Activated naive CD4-positive, alpha-beta T cell treated with anti-CD3 and anti-CD28 coated beads, Interleukin-2, amount 50 U/mL, for 24 hours (primary cell): ENCODE data around the gene DEPP1.

Source experiments
- H3K27ac Mint-ChIP-seq: one replicate; pipeline ENCODE4 v1.8.0; 2021; ENCODE audit warnings: mild to moderate bottlenecking, mixed read lengths
- H3K27me3 Mint-ChIP-seq: one replicate; pipeline ENCODE4 v1.8.0; 2021; ENCODE audit warnings: mixed read lengths
- H3K36me3 Mint-ChIP-seq: one replicate; pipeline ENCODE4 v1.8.0; 2021; ENCODE audit warnings: mixed read lengths
- H3K4me1 Mint-ChIP-seq: one replicate; pipeline ENCODE4 v1.8.0; 2021; ENCODE audit warnings: mixed read lengths
- H3K4me3 Mint-ChIP-seq: one replicate; pipeline ENCODE4 v1.8.0; 2021; ENCODE audit warnings: mild to moderate bottlenecking, mixed read lengths
- H3K9me3 Mint-ChIP-seq: one replicate; pipeline ENCODE4 v1.8.0; 2021; ENCODE audit warnings: mixed read lengths

DEPP1 gene

DNA sequence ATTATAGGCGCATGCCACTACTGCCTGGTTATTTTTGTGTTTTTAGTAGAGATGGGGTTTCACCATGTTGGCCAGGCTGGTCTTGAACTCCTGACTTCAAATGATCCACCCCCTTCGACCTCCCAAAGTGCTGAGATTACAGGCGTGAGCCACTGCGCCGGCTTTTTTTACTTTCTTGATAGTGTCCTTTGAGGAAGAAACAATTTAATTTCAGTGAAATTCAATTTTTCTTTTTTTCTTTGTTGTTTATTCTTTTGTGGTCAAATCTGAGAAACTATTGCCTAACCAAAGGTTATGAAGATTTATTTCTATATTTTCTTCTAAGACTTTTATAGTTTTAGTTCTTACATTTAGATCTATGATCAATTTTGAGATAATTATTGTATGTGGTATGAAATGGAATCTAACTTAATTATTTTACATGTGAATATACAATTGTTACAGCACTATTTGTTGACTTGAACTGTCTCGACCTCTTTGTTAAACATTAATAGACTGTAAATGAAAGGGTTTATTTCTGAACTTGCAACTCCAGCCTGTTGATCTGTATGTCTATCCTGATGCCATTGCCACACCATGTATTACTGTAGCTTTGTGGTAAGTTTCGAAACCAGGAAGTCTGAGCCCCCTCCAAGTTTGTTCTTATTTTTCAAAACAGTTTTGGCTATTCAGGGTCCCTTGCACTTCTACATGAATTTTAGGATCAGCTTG is 38.8 kb downstream of the DEPP1 start:
- Mint-ChIP-seq H3K27ac (no peak overlapping the region), H3K4me1 (no peaks in the 10 kb centered on the region), H3K36me3 (peaks cover 1% of the 10 kb centered on the region), H3K9me3 (peaks cover 14% of the 10 kb centered on the region), H3K4me3 (no peak overlapping the region), H3K27me3 (peaks cover 8% of the 10 kb centered on the region)

DNA sequence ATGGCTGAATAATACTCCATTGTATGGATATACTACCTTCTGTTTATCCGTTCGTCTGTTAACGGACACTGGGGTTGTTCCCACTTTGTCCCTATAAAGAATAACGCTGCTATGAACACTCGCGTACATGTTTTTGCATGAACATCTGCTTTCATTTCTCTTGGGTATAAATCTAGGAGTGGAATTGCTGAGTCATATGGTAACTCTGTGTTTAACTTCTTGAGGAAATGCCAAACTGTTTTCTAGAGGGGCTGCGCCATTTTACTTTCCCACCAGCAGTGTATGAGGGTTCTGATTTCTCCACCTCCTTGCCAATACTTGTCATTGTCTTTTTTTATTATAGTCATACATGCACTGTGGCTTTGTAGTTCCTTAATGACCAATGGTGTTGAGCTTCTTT is 39.7 kb downstream of the DEPP1 start:
- H3K27me3 Mint-ChIP-seq = peaks cover 7% of the 10 kb centered on the region
- H3K36me3 Mint-ChIP-seq = no peaks in the 10 kb centered on the region
- no peaks in the 10 kb centered on the region for H3K4me1 Mint-ChIP-seq
- H3K27ac Mint-ChIP-seq = no peak overlapping the region
- peaks cover 6% of the 10 kb centered on the region for H3K9me3 Mint-ChIP-seq
- H3K4me3 Mint-ChIP-seq = no peak overlapping the region

DNA sequence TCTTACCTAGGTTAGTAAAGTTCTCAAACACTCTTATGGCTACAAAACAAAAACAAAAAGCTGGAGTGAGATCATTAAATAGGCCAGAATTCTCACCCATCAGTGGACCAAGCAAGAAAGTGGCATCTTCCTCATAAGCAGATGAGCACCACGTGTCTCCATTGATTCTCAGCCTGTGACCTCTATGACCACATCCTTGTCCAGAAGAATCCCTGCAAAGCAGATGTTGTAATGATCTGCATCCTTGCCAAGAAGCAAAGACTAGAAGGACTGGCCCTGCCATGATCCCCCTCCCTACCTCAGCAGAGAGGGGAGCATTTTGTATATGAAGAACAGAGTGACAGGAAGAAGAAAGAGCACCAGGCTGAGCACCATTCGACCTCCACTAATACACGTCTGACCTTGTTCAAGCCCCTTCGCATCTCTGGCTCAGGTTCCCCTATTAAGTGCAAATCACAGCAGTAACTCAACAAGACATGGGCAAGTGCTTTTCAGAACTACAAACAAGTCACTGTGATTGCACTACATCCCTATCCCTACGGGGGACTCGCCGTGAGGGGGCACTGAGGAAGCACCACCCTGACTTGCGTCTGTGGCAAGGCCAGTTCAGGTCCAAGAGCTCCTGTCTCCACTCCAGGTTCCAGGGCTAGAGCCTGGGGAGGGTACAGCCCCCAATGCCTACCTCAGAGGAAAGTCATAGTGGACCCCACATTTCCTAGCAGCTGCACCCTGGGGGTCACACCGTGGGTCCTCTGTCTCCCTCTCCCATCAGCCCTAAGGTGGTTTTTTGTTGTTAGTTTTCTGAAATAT is 41.2 kb downstream of the DEPP1 start:
- no peaks in the 10 kb centered on the region for H3K9me3 Mint-ChIP-seq
- H3K27me3 Mint-ChIP-seq = peaks cover 3% of the 10 kb centered on the region
- H3K4me3 Mint-ChIP-seq = no peak overlapping the region
- H3K27ac Mint-ChIP-seq = no peak overlapping the region
- no peaks in the 10 kb centered on the region for H3K4me1 Mint-ChIP-seq
- H3K36me3 Mint-ChIP-seq = no peaks in the 10 kb centered on the region

DNA sequence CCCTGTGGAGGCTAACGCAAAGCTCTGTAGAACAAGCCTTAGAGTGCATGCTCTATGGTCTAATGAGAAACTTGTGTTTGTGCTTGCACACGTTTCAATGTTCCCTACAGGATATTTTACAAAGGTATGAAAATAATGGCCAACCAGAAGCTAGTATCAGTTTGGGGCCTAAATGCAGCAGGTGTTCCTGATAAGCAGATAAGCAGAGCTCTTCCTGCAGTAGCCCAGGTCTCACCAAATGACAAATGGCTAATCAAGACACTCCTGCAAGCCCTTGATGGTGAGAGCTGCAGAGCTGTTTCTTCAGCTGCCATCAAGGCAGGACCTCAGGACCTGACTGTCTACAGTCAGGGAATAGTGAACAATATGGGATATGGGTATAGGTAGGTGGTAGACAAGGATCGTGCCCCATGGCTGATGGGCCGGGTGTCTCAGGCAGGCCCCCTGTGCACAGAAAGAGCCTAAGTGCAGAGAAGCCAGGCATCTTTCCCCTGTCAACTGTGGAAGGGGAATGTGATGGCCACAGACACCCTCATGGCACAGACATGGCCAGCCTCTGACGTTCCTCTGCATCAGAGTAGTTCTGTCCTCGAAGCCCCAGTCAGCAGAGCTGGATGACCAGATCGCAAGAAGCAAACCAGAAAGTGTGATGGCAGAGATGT is 42.2 kb downstream of the DEPP1 start:
- Mint-ChIP-seq H3K27me3 (peaks cover 2% of the 10 kb centered on the region), H3K27ac (no peak overlapping the region), H3K9me3 (no peaks in the 10 kb centered on the region), H3K36me3 (no peaks in the 10 kb centered on the region), H3K4me3 (no peak overlapping the region), H3K4me1 (no peaks in the 10 kb centered on the region)

- Mint-ChIP-seq H3K36me3 (no peaks in the 10 kb centered on the region), H3K4me3 (no peak overlapping the region), H3K27me3 (no peaks in the 10 kb centered on the region), H3K27ac (no peak overlapping the region), H3K9me3 (no peaks in the 10 kb centered on the region), H3K4me1 (no peaks in the 10 kb centered on the region)
Measured at GRCh38 chr10:44935966-44936295, 42.7 kb downstream of the DEPP1 start.

DNA sequence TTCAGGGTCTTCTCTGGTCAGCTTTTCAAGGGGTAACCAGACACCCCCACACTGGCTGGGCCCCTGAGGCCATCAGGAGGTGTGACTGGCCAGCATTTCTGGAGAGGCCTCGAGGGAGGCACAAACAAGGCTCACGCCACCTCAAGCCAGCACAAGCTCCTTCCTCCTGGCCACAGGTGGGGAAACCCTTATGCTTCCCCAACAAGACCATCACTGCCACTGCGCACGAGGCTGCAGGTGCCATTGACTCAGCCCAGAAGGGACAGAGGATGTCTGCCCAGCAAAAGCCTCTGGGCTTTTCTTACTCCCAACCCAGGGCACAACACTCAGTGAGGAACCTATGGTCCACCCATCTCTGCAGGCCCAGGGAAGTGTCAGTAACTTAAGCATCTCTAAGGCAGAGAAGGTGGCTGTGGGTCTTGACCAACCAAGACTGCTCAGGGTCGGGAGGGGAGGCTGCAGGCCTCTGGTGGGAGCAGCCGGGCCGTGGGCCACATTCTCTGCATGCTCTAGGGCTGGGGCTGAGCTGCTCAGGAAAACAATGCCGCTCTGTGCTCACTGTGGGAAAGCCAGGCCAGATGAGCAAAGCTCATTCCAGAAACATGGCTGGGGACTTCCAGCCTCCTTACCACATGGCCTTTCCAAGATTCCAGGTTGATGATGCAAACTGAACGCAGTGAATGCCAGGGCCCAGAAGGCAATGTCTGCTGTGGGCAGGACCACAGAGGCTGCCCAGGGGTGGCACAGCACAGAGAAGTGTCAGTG is 43.2 kb downstream of the DEPP1 start:
- H3K4me1 Mint-ChIP-seq = no peaks in the 10 kb centered on the region
- no peaks in the 10 kb centered on the region for H3K27me3 Mint-ChIP-seq
- H3K27ac Mint-ChIP-seq = no peak overlapping the region
- H3K9me3 Mint-ChIP-seq = no peaks in the 10 kb centered on the region
- H3K36me3 Mint-ChIP-seq = no peaks in the 10 kb centered on the region
- no peak overlapping the region for H3K4me3 Mint-ChIP-seq

- H3K36me3 Mint-ChIP-seq = no peaks in the 10 kb centered on the region
- H3K27ac Mint-ChIP-seq = no peak overlapping the region
- no peaks in the 10 kb centered on the region for H3K4me1 Mint-ChIP-seq
Measured at GRCh38 chr10:44934416-44935200, 44.0 kb downstream of the DEPP1 start.

GRCh38 chr10:44933451-44934321 is 44.9 kb downstream of the DEPP1 start:
- H3K27me3 Mint-ChIP-seq = no peaks in the 10 kb centered on the region

More at GRCh38 chr10:44934416-44935200, 44.0 kb downstream of the DEPP1 start:
- H3K4me3 Mint-ChIP-seq = no peak overlapping the region
- no peaks in the 10 kb centered on the region for H3K27me3 Mint-ChIP-seq
- no peaks in the 10 kb centered on the region for H3K9me3 Mint-ChIP-seq

GRCh38 chr10:44932517-44933450 is 45.8 kb downstream of the DEPP1 start:
- no peaks in the 10 kb centered on the region for H3K36me3 Mint-ChIP-seq
- H3K9me3 Mint-ChIP-seq = no peaks in the 10 kb centered on the region
- H3K4me3 Mint-ChIP-seq = no peak overlapping the region
- no peak overlapping the region for H3K27ac Mint-ChIP-seq
- H3K4me1 Mint-ChIP-seq = no peaks in the 10 kb centered on the region
- no peaks in the 10 kb centered on the region for H3K27me3 Mint-ChIP-seq

More at GRCh38 chr10:44933451-44934321, 44.9 kb downstream of the DEPP1 start:
- H3K9me3 Mint-ChIP-seq = no peaks in the 10 kb centered on the region
- H3K27ac Mint-ChIP-seq = no peak overlapping the region
- no peaks in the 10 kb centered on the region for H3K4me1 Mint-ChIP-seq
- no peaks in the 10 kb centered on the region for H3K36me3 Mint-ChIP-seq
- no peak overlapping the region for H3K4me3 Mint-ChIP-seq

DNA sequence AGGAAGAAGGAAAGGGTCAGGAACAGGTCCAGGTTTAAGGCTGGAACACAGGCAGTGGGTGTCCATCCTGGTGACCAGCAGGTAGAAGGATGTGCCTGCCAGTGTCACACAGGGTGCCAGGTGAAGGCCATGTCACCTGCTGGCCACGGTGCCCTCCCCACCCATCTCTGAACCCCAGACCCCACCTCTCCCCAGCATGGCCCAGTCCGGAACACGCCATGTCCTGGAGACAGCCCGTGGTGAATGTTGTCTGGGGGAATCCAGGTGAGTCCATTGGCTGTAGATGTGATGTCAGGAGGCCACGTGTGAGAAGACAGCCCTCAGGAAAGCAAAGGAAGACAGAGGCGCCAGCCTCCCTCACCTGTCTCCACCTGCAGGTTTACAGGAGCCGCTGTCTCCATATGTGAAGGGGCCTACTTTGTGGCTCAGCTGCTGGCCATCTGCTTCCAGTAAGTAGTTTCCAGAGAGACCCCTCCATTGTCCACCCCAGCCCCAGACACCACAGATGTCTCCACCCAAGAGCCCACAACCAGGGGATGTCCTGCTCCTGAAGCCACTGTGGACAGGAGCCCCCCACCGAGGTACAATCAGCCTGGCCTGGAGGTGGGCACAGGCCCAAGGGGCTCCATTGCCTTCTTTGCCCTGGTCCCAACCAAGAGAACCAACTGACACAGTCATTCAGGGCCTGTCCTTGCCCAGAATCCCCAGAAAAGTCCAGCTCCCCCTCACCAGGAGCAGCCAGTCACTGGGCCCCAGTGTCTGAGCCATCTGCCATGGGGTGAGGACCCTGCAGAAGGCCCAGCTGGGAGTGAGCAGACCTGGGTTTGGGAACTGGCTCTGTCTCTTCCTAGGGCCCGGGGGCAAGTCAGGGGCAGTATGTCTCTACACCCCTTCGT is 46.7 kb downstream of the DEPP1 start:
- H3K36me3 Mint-ChIP-seq = no peaks in the 10 kb centered on the region
- H3K9me3 Mint-ChIP-seq = no peaks in the 10 kb centered on the region
- H3K27me3 Mint-ChIP-seq = no peaks in the 10 kb centered on the region
- H3K4me3 Mint-ChIP-seq = no peak overlapping the region
- H3K4me1 Mint-ChIP-seq = no peaks in the 10 kb centered on the region
- H3K27ac Mint-ChIP-seq = no peak overlapping the region

GRCh38 chr10:44930904-44931620 is 47.5 kb downstream of the DEPP1 start:
- no peak overlapping the region for H3K4me3 Mint-ChIP-seq
- H3K4me1 Mint-ChIP-seq = no peaks in the 10 kb centered on the region
- H3K27me3 Mint-ChIP-seq = no peaks in the 10 kb centered on the region
- no peaks in the 10 kb centered on the region for H3K9me3 Mint-ChIP-seq
- H3K27ac Mint-ChIP-seq = no peak overlapping the region
- H3K36me3 Mint-ChIP-seq = no peaks in the 10 kb centered on the region
